IMR-90 (cell line): ENCODE measurements around the gene IRF2. TPM values are rescaled to one million over a fixed set of nuclear protein-coding genes. Genes with fewer than 3 reads are reported as not detected.

Source experiments
- ATAC-seq: fragments of 200-7000 bp; cut with Tn5 transposase; 2 replicates; pipeline ENCODE4 v1.9.1; 2020; ENCODE audit warnings: low read depth, mild to moderate bottlenecking, moderate library complexity
- BruUV-seq: library from RNA; stranded (reverse); fragments of 400-500 nt; replicated peaks from 2 replicates; lab custom pipeline; 2021; lab: Mats Ljungman, UMichigan
- CTCF ChIA-PET: fragments of 300-600 bp; formaldehyde crosslinking; extraction: SDS; loops from one replicate; lab custom pipeline; 2021; ENCODE audit warnings: antibody characterized with exemption; lab: Yijun Ruan, JAX
- POLR2A ChIA-PET: fragments of 300-600 bp; sonication (Branson Sonifier 250); formaldehyde crosslinking; loops from one replicate; lab custom pipeline; 2022; ENCODE audit warnings: antibody characterized with exemption; ENCODE audit not compliant: unreplicated experiment; lab: Charles Lee
- DNase-seq: peaks from one replicate; pipeline ENCODE4 v3.0.0; 2013
- H2AFZ ChIP-seq: replicated peaks from 2 replicates; pipeline ENCODE3; 2013; ENCODE audit warnings: low read length, mild to moderate bottlenecking; ENCODE audit not compliant: poor library complexity
- H2AK5ac ChIP-seq: 2 replicates; pipeline ENCODE4 v1.6.1; 2013; ENCODE audit warnings: low read depth, low read length, inconsistent platforms
- H2AK9ac ChIP-seq: replicated peaks from 2 replicates; pipeline ENCODE3; 2013; ENCODE audit warnings: mild to moderate bottlenecking, low read depth, low read length, moderate library complexity; ENCODE audit not compliant: poor library complexity
- H2BK120ac ChIP-seq: 2 replicates; pipeline ENCODE4 v1.6.1; 2013; ENCODE audit warnings: low read depth, low read length, inconsistent platforms
- H2BK15ac ChIP-seq: 3 replicates; pipeline ENCODE4 v1.6.1; 2013; ENCODE audit warnings: low read depth, low read length, inconsistent platforms
- H2BK20ac ChIP-seq: 2 replicates; pipeline ENCODE4 v1.6.1; 2013; ENCODE audit warnings: low read depth, mild to moderate bottlenecking, inconsistent platforms, low read length, moderate library complexity
- H2BK5ac ChIP-seq: 2 replicates; pipeline ENCODE4 v1.6.1; 2013; ENCODE audit warnings: mild to moderate bottlenecking, low read depth, low read length, inconsistent platforms; ENCODE audit not compliant: poor library complexity, severe bottlenecking
- H3K14ac ChIP-seq: replicated peaks from 2 replicates; pipeline ENCODE4 v1.6.1; 2013; ENCODE audit warnings: low read depth, low read length, inconsistent platforms
- H3K18ac ChIP-seq: 2 replicates; pipeline ENCODE4 v1.6.1; 2013; ENCODE audit warnings: low read depth, low read length, control low read depth
- H3K23ac ChIP-seq: 2 replicates; pipeline ENCODE4 v1.6.1; 2013; ENCODE audit warnings: low read depth, low read length, inconsistent platforms
- H3K27ac ChIP-seq: 2 replicates; pipeline ENCODE4 v1.5.1; 2013; ENCODE audit warnings: mild to moderate bottlenecking, control low read depth, low read length; ENCODE audit not compliant: insufficient read depth
- H3K27me3 ChIP-seq: 2 replicates; pipeline ENCODE4 v1.6.1; 2013; ENCODE audit warnings: low read length; ENCODE audit not compliant: control insufficient read depth, insufficient read depth
- H3K36me3 ChIP-seq: 2 replicates; pipeline ENCODE4 v1.6.1; 2013; ENCODE audit warnings: low read length, mixed read lengths; ENCODE audit not compliant: control insufficient read depth, insufficient read depth
- H3K4ac ChIP-seq: 2 replicates; pipeline ENCODE4 v1.6.1; 2013; ENCODE audit warnings: low read depth, low read length, inconsistent platforms
- H3K4me1 ChIP-seq: 2 replicates; pipeline ENCODE4 v1.6.1; 2013; ENCODE audit warnings: low read length, mixed read lengths; ENCODE audit not compliant: control insufficient read depth, insufficient read depth
- H3K4me2 ChIP-seq: 2 replicates; pipeline ENCODE4 v1.6.1; 2013; ENCODE audit warnings: low read depth, mild to moderate bottlenecking, control low read depth, low read length, moderate library complexity
- H3K4me3 ChIP-seq: 2 replicates; pipeline ENCODE4 v1.5.1; 2013; ENCODE audit warnings: low read depth, mild to moderate bottlenecking, control low read depth, low read length, moderate library complexity; ENCODE audit not compliant: insufficient read depth
- H3K56ac ChIP-seq: 2 replicates; pipeline ENCODE4 v1.6.1; 2013; ENCODE audit warnings: low read length, inconsistent platforms; ENCODE audit not compliant: insufficient read depth; ENCODE audit errors: extremely low read depth
- H3K79me1 ChIP-seq, 2 experiments: 2 replicates each; pipeline ENCODE4 v1.6.1; 2013; ENCODE audit warnings: low read length in 2 of 2, inconsistent platforms in 1 of 2, low read depth in 1 of 2
- H3K9ac ChIP-seq: 2 replicates; pipeline ENCODE4 v1.6.1; 2013; ENCODE audit warnings: low read depth, low read length, control low read depth
- H3K9me1 ChIP-seq: 2 replicates; pipeline ENCODE4 v1.6.1; 2013; ENCODE audit warnings: low read length, inconsistent platforms; ENCODE audit not compliant: insufficient read depth
- H3K9me3 ChIP-seq: 2 replicates; pipeline ENCODE4 v1.6.1; 2013; ENCODE audit warnings: low read length; ENCODE audit not compliant: control insufficient read depth, insufficient read depth
- H4K20me1 ChIP-seq: 2 replicates; pipeline ENCODE4 v1.6.1; 2013; ENCODE audit warnings: low read length, inconsistent platforms; ENCODE audit not compliant: insufficient read depth
- H4K5ac ChIP-seq: 2 replicates; pipeline ENCODE4 v1.6.1; 2013; ENCODE audit warnings: mild to moderate bottlenecking, low read depth, low read length, control low read depth
- H4K8ac ChIP-seq, 2 experiments: 2 replicates each; pipeline ENCODE4 v1.6.1; 2013; ENCODE audit warnings: low read depth in 2 of 2, low read length in 2 of 2, control low read depth in 1 of 2, inconsistent platforms in 1 of 2
- H4K91ac ChIP-seq: 2 replicates; pipeline ENCODE4 v1.6.1; 2013; ENCODE audit warnings: low read depth, low read length, inconsistent platforms; ENCODE audit not compliant: insufficient read depth
- BHLHE40 ChIP-seq: fragments of 150-350 bp; IDR thresholded peaks from 2 replicates; pipeline ENCODE4 v1.6.1; 2016; ENCODE audit warnings: mild to moderate bottlenecking, low read depth, low read length
- CEBPB ChIP-seq: IDR thresholded peaks from 2 replicates; pipeline ENCODE4 v1.6.1; 2012; ENCODE audit warnings: low read depth, low read length, improper control_type of control experiment
- CTCF ChIP-seq: conservative IDR thresholded peaks from 2 replicates; pipeline ENCODE4 v1.5.1; 2012; ENCODE audit warnings: mild to moderate bottlenecking, low read depth, low read length, improper control_type of control experiment
- ELK1 ChIP-seq: fragments of 150-350 bp; IDR thresholded peaks from 2 replicates; pipeline ENCODE4 v1.6.1; 2016; ENCODE audit warnings: low read depth, mild to moderate bottlenecking, low read length, moderate library complexity, borderline replicate concordance
- MAFK ChIP-seq: IDR thresholded peaks from 2 replicates; pipeline ENCODE4 v1.6.1; 2012; ENCODE audit warnings: low read depth, low read length, improper control_type of control experiment
- MAZ ChIP-seq: IDR thresholded peaks from 2 replicates; pipeline ENCODE4 v1.6.1; 2012; ENCODE audit warnings: low read depth, mild to moderate bottlenecking, low read length, improper control_type of control experiment, moderate library complexity, borderline replicate concordance
- MXI1 ChIP-seq: IDR thresholded peaks from 2 replicates; pipeline ENCODE4 v1.6.1; 2012; ENCODE audit warnings: low read depth, mild to moderate bottlenecking, low read length, moderate library complexity, borderline replicate concordance
- NFE2L2 ChIP-seq: fragments of 150-350 bp; IDR thresholded peaks from 2 replicates; pipeline ENCODE4 v1.6.1; 2016; ENCODE audit warnings: low read depth, mild to moderate bottlenecking, low read length
- POLR2A ChIP-seq: IDR thresholded peaks from 2 replicates; pipeline ENCODE4 v1.6.1; 2012; ENCODE audit warnings: mild to moderate bottlenecking, low read depth, low read length
- RAD21 ChIP-seq: IDR thresholded peaks from 2 replicates; pipeline ENCODE4 v1.6.1; 2012; ENCODE audit warnings: low read length, improper control_type of control experiment
- RCOR1 ChIP-seq: IDR thresholded peaks from 2 replicates; pipeline ENCODE4 v1.6.1; 2012; ENCODE audit warnings: mild to moderate bottlenecking, low read length, improper control_type of control experiment; ENCODE audit not compliant: insufficient replicate concordance
- RFX5 ChIP-seq: IDR thresholded peaks from 2 replicates; pipeline ENCODE4 v1.8.0; 2012; ENCODE audit warnings: low read depth, mild to moderate bottlenecking, low read length, moderate library complexity
- USF2 ChIP-seq: fragments of 150-350 bp; IDR thresholded peaks from 2 replicates; pipeline ENCODE4 v1.6.1; 2017; ENCODE audit warnings: mild to moderate bottlenecking, antibody characterized with exemption, low read length, low read depth
- WGBS, 2 experiments: methylation state at CpG; one replicate each; pipeline versions ENCODE4 v1.1.5 to v1.1.7; 2013; ENCODE audit warnings: missing lambda C conversion rate in 2 of 2; ENCODE audit not compliant: insufficient read length in 1 of 2; ENCODE audit errors: extremely low coverage in 2 of 2; 5-methylcytosine and 5-hydroxymethylcytosine counted together
- dilution Hi-C: fragments of 300-500 bp; cut with HindIII; formaldehyde crosslinking; loops from one replicate; pipeline ENCODE4 v1.14.3; 2018; ENCODE audit warnings: low sequenced_read_pairs; ENCODE audit not compliant: unreplicated experiment
- in situ Hi-C: fragments of 300-500 bp; cut with MboI; formaldehyde crosslinking; loops from 3 replicates; pipeline ENCODE4 v1.14.3; 2019; ENCODE audit warnings: low sequenced_read_pairs, inconsistent platforms, mixed read lengths
- intact Hi-C: fragments of 100-400 bp; cut with micrococcal nuclease; formaldehyde crosslinking; loops from 2 replicates; pipeline ENCODE4 v1.10.0; 2022
- polyA plus RNA-seq, 3 experiments: library from polyadenylated mRNA; depleted of rRNA; stranded (reverse); fragments of >200 nt; gene quantifications; 2 replicates each; pipeline ENCODE4 v1.2.3, GENCODE V29; 2012; ENCODE audit warnings: low replicate concordance in 1 of 3
- total RNA-seq: library from RNA; depleted of rRNA; stranded (reverse); fragments of >200 nt; gene quantifications from 2 replicates; pipeline ENCODE4 v1.2.3, GENCODE V29; 2012

IRF2 gene
- total and polyA plus RNA-seq, 2 of the 4 experiments (the other 2 are of a cell fraction), result 16.5 to 21.9 TPM

DNA sequence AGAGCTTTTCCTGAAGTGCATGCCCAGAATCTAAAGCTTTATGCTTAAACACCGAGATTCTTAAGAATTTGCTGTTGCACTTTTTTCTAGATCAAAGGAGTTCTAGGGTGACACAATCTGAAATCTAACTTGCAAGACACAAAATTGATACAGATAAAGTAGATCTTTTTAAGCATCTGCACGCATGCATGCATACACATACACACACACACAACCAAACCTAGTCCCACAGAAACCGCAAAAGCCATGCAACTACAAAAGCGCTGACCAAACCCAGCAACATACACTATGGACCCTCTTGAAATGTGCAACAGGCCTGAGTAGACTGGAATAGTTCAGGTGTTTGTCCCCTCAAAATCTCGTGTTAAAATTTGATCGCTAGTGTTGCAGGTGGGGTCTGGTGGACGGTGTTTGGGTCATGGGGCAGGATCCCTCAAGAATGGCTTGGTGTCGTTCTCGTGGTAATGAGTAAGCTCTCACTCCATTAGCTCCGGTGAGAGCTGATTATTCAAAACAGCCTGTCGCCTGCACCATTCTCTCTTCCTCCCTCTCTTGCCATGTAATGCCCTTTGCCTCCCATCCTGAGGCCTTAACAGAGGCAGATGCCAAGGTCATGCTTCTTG is 52.7 kb downstream of the IRF2 start:
- Histone ChIP-seq H3K79me1 (peaks cover 29 to 73% of the 10 kb centered on the region in 2 experiments), H3K9me3 (no peaks in the 10 kb centered on the region), H3K9me1 (peaks cover 15% of the 10 kb centered on the region), H2AFZ (no peak overlapping the region), H3K9ac (no peak overlapping the region), H3K4ac (no peak overlapping the region), H4K8ac (no peak overlapping the region), H4K5ac (no peak overlapping the region), H3K4me1 (peaks cover 20% of the 10 kb centered on the region), H3K14ac (no peak overlapping the region), H2BK120ac (no peak overlapping the region), H2AK9ac (no peak overlapping the region), H4K91ac (no peak overlapping the region), H3K36me3 (peaks cover 33% of the 10 kb centered on the region), H2BK5ac (no peak overlapping the region), H3K56ac (no peak overlapping the region), H3K27me3 (no peaks in the 10 kb centered on the region), H3K4me2 (no peak overlapping the region), H2BK15ac (no peak overlapping the region), H4K20me1 (peaks cover 11% of the 10 kb centered on the region), H3K27ac (no peak overlapping the region), H3K23ac (no peak overlapping the region), H2AK5ac (no peak overlapping the region), H3K18ac (no peak overlapping the region), H2BK20ac (no peak overlapping the region), H3K4me3 (no peak overlapping the region)
- BruUV-seq, result no TSS peak
- POLR2A ChIA-PET, result no interaction called here
- in situ Hi-C loops (no loop called here), dilution Hi-C loops (no loop called here), intact Hi-C loops (no loop called here)
- 100% methylated on average over 1 of the region's 11 CpGs; no CpG with 5 or more reads in 1 of the 2 experiments for WGBS, 2 experiments
- TF ChIP-seq MAFK (no peak), BHLHE40 (no peak), USF2 (no peak), POLR2A (no peak), NFE2L2 (no peak), ELK1 (no peak), RCOR1 (no peak), CTCF (no peak), CEBPB (no peak), MAZ (no peak), MXI1 (no peak), RFX5 (no peak), RAD21 (no peak)
- CTCF ChIA-PET, result no interaction called here
- DNase-seq (no peak), ATAC-seq (no peak)
